SJCRH30 (cell line): Measurements from ENCODE around the gene ALX3. TPM values are rescaled to one million over a fixed set of nuclear protein-coding genes. Genes with fewer than 3 reads are reported as not detected.
A peak's percentile ranks its signal among the peaks of the same experiment; 100 is the strongest.

ENCODE experiments used
- DNase-seq, 2 experiments: peaks; one replicate each; pipeline ENCODE4 v3.0.0-alpha.2; 2015 to 2020
- H3K27ac ChIP-seq: fragments of 250-450 bp; sonication (Bioruptor Pico); 2 replicates; pipeline ENCODE4 v1.5.1; 2020; ENCODE audit warnings: mild to moderate bottlenecking, moderate library complexity
- H3K27me3 ChIP-seq: fragments of 250-450 bp; sonication (Bioruptor Pico); 2 replicates; pipeline ENCODE4 v1.5.1; 2020; ENCODE audit warnings: mild to moderate bottlenecking, moderate library complexity
- H3K36me3 ChIP-seq: fragments of 250-450 bp; sonication (Bioruptor Pico); 2 replicates; pipeline ENCODE4 v1.5.1; 2020; ENCODE audit warnings: mild to moderate bottlenecking, moderate library complexity
- H3K4me1 ChIP-seq: fragments of 250-450 bp; sonication (Bioruptor Pico); 2 replicates; pipeline ENCODE4 v1.5.1; 2020; ENCODE audit warnings: mild to moderate bottlenecking, moderate library complexity
- H3K4me3 ChIP-seq: fragments of 250-450 bp; sonication (Bioruptor Pico); 2 replicates; pipeline ENCODE4 v1.5.1; 2020; ENCODE audit warnings: mild to moderate bottlenecking, moderate library complexity
- H3K9me3 ChIP-seq: fragments of 250-450 bp; sonication (Bioruptor Pico); replicated peaks from 2 replicates; pipeline ENCODE4 v1.5.1; 2020; ENCODE audit warnings: mild to moderate bottlenecking, moderate library complexity
- total RNA-seq: library from RNA; depleted of rRNA; stranded (reverse); fragments of >200 nt; shearing (Covaris generic); gene quantifications from 2 replicates; pipeline ENCODE4 v1.2.3, GENCODE V29; 2014; rRNA removed

Gene ALX3
- total RNA-seq = not detected in 2 replicates

DNA sequence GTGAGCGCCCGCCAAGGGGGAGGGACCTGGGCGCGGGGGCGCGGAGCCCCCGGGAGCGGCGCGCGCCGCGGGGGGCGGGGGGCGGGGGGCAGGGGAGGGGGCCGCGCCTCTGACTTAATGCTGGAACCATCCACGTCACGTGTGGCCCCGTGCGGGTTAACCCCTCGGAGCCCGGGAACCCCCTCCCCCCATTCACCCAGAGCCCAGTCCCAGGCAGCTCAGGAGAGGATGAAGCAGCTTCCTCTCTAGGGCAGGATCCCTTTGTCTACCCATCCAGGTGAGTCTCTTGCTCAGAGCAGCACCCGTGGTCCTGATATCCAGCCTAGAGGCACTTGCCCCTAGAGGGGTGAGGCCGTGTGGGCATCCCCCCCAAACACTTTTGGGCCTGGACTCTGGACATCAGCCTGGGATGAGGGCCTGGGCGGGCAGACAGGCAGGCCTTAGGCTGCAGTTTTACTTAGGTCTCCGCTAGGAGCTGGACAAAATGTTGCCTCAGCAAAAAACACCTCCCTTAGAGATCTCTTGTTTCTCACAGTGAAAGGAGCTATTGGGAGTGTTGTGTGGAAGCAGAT is at the start of gene ALX3:
ALX3 (minus strand) TSS at position 2 of the 572 bp plus-strand sequence. CDS start 60 bp downstream, outside the sequence.
- Histone ChIP-seq H3K36me3 (no peaks in the 10 kb centered on the region), H3K27me3 (0 out of 2 replicates have a peak, but pooled peaks cover 3% of the 10 kb centered on the region), H3K4me1 (no peaks in the 10 kb centered on the region), H3K27ac (no peak within 1 kb of the TSS), H3K4me3 (no peak within 1 kb of the TSS), H3K9me3 (no peaks in the 10 kb centered on the region)
- DNase-seq = no peak

DNA sequence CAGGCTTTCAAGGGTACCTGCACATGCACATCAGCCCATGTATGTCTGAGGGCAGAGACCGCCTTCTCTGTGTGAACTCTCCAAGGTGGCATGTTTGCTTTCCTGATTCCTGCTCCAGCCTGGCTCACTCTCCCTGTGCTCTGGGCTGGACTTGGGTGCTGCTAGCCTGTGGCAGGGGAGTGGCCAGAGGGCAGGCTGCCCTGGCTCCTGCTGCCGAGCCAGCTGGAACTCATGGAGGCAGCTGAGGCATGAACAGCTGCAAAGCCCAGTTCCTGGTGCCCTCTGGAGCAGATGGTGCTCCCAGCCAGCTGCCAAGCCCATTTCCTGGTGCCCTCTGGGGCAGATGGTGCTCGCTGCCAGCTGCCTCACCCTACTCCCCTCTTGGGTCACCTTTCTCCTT is 49.4 kb upstream of the ALX3 start:
- H3K4me3 ChIP-seq = no peak overlapping the region
- 0 out of 2 replicates have a peak, but pooled peaks cover 3% of the 10 kb centered on the region for H3K27me3 ChIP-seq
- DNase-seq = no peak
- no peaks in the 10 kb centered on the region for H3K9me3 ChIP-seq
- no peaks in the 10 kb centered on the region for H3K4me1 ChIP-seq
- H3K36me3 ChIP-seq = no peaks in the 10 kb centered on the region
- no peak overlapping the region for H3K27ac ChIP-seq

DNA sequence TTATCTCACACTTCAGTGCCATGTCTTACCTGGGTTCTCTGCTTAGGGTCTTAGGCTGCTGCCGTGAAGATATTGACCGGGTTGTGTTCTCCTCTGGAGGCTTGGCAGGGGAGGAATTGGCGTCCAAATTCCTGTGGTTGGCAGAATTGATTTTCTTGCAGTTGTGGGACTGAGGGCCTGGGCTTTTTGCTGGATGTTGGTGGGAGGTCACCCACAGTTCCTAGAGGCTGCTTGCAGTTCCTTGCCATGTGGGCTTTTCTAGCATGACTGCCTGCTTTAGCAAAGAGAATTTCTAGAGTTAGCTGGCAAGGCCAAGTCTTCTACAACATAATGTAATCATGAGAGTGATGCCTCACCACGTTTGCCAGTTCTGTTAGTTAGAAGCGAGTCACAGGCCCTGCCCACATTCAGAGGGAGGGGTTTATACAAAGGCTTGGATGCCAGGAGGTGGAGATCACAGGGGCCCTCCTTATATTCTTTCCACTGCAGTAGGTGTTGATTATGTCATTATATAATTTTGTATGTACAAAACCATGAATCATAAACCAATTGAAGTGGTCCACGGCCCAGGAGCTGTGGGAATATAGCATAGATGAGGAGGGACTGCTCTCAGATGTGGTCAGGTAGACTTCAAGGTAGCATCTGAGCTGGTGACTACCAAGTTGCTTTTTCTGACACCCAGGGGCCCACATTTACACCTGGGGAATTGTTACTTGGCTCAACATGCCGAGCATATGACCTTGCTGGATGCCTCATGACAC is 48.3 kb upstream of the ALX3 start:
- 0 out of 2 replicates have a peak, but pooled peaks cover 3% of the 10 kb centered on the region for H3K27me3 ChIP-seq

DNA sequence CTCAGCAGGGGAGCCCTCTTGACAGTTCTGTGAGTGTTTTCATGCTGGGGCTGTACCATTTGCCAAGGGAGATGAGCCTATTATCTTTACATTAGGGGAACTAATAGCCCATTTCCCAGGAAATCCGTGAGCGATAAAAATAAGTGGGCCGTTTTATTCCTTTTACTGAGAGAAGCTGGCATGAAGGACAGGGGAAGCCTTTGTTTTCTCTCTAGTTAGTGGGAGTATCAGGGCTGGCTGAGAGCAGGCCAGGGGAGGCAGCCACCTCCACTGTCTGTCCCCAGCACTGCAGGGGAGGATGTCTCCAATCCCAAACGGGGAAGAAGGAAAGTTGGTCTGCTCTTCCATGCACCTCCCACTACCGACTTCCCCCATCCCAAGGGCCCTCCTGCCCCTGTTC is 44.3 kb upstream of the ALX3 start:
- DNase-seq = no peak
- Histone ChIP-seq H3K9me3 (no peaks in the 10 kb centered on the region), H3K27ac (no peak overlapping the region), H3K4me1 (no peaks in the 10 kb centered on the region), H3K36me3 (no peaks in the 10 kb centered on the region), H3K4me3 (no peak overlapping the region), H3K27me3 (peaks cover 6% of the 10 kb centered on the region; the same call in 1 of the 2 replicates)

More for the DNA sequence above, 48.3 kb upstream of the ALX3 start:
- Histone ChIP-seq H3K4me1 (no peaks in the 10 kb centered on the region), H3K9me3 (no peaks in the 10 kb centered on the region), H3K4me3 (no peak overlapping the region), H3K36me3 (no peaks in the 10 kb centered on the region), H3K27ac (no peak overlapping the region)
- DNase-seq = no peak

DNA sequence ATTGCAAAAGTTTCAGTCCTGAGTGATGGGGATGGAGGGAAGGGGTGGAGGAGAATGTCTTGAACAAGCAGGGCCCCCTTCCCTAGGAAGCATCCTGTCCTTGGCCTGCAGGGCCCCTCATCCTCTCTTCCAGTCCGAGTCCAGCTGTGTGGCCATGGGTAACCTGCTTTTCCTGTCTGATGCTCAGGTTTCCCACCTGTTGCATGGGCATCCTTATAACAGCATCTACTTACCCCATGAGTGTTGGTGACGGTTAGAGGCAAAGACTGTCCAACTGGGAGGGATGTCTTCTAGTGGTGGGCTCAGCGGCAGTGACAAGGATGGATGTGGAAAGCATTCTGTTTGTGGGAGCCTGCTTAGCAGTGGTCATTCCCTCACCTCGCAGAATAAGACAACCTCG is 43.7 kb upstream of the ALX3 start:
- no peaks in the 10 kb centered on the region for H3K9me3 ChIP-seq
- no peak overlapping the region for H3K27ac ChIP-seq
- H3K4me3 ChIP-seq = no peak overlapping the region
- H3K4me1 ChIP-seq = no peaks in the 10 kb centered on the region
- H3K27me3 ChIP-seq = peaks cover 6% of the 10 kb centered on the region; the same call in 1 of the 2 replicates
- no peak for DNase-seq
- no peaks in the 10 kb centered on the region for H3K36me3 ChIP-seq

DNA sequence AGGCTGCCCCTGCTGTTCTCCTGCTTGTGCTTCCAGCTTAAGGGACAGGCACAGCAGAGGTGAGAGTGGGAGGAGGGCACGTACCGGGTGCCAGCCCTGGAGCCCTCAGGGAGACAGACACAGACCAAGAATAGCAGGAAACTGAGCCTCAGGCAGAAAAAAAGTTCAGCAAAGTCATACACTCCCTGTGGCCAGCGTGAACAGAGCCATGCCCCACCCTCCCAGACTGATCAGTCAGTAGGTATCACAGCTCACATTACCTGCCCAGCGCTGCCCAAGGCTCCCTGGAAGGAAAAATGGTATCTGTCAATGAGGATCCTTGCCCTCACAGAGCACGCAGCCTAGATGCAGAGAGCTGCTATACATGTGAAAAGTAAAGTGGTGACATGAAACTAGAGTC is 43.1 kb upstream of the ALX3 start:
- Histone ChIP-seq H3K36me3 (no peaks in the 10 kb centered on the region), H3K27ac (no peak overlapping the region), H3K4me1 (no peaks in the 10 kb centered on the region), H3K4me3 (no peak overlapping the region), H3K9me3 (no peaks in the 10 kb centered on the region), H3K27me3 (peaks cover 13% of the 10 kb centered on the region; the same call in 1 of the 2 replicates)
- DNase-seq = no peak

DNA sequence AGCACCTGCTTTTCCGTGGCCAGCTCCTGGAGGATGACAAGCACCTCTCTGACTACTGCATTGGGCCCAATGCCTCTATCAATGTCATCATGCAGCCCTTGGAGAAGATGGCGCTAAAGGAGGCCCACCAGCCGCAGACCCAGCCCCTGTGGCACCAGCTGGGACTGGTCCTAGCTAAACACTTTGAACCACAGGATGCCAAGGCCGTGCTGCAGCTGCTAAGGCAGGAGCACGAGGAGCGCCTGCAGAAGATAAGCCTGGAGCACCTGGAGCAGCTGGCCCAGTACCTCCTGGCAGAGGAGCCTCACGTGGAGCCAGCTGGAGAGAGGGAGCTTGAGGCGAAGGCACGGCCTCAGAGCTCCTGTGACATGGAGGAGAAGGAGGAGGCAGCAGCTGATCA is 42.2 kb upstream of the ALX3 start:
- Histone ChIP-seq H3K27ac (no peak overlapping the region), H3K4me3 (no peak overlapping the region), H3K27me3 (peaks cover 12% of the 10 kb centered on the region; the same call in 1 of the 2 replicates), H3K4me1 (no peaks in the 10 kb centered on the region), H3K36me3 (no peaks in the 10 kb centered on the region), H3K9me3 (no peaks in the 10 kb centered on the region)
- DNase-seq = no peak

DNA sequence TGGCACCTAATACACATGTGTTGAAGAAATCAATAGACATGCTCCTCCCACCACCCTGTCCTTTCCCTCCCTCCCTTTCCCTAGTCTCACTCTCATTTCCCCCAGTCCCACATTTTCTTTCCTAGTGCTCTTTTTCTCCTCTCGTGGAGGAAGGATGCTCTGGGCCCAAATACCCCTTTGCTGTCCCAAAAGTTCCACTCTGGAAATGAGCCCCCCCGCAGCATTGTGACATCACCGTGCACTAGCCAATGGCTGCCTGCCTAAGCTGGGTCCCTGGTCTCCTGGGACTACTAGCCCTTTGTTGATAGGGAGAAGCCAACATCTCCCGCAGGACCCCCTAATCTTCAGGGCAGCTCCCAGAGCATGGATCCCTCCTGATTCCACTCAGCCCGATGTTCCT is 41.7 kb upstream of the ALX3 start, which contains the start of gene UBL4B:
UBL4B (plus strand) TSS at position 301 of the 400 bp plus-strand sequence; CDS start at position 393, 92 bp downstream.
- no peaks in the 10 kb centered on the region for H3K9me3 ChIP-seq
- H3K36me3 ChIP-seq = no peaks in the 10 kb centered on the region
- peaks cover 10% of the 10 kb centered on the region; the same call in 1 of the 2 replicates for H3K27me3 ChIP-seq
- H3K27ac ChIP-seq = no peak within 1 kb of the TSS
- no peak within 1 kb of the TSS for H3K4me3 ChIP-seq
- DNase-seq = no peak
- H3K4me1 ChIP-seq = no peaks in the 10 kb centered on the region

DNA sequence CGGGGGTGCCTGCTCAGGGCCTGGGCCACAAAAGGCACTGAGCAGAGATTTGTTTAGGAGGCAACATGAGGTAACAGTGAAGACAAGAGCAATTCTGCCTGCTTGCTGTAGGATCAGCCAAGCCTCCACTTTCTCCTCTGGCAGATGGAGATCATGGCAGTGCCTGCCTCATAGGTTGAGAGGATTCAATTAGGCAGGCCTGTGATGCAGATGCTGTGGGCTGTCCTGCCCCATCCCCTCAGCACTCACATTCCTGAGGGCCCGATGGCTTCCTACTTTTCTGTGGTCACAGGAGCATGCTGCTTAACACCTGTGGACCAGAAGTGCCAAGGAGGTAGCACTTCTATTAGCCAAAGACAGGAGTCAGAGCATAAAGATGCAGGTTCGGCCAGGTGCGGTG is 40.6 kb upstream of the ALX3 start:
- Histone ChIP-seq H3K27ac (no peak overlapping the region), H3K4me3 (no peak overlapping the region), H3K9me3 (no peaks in the 10 kb centered on the region), H3K27me3 (peaks cover 10% of the 10 kb centered on the region; the same call in 1 of the 2 replicates), H3K36me3 (no peaks in the 10 kb centered on the region), H3K4me1 (no peaks in the 10 kb centered on the region)
- DNase-seq = no peak

DNA sequence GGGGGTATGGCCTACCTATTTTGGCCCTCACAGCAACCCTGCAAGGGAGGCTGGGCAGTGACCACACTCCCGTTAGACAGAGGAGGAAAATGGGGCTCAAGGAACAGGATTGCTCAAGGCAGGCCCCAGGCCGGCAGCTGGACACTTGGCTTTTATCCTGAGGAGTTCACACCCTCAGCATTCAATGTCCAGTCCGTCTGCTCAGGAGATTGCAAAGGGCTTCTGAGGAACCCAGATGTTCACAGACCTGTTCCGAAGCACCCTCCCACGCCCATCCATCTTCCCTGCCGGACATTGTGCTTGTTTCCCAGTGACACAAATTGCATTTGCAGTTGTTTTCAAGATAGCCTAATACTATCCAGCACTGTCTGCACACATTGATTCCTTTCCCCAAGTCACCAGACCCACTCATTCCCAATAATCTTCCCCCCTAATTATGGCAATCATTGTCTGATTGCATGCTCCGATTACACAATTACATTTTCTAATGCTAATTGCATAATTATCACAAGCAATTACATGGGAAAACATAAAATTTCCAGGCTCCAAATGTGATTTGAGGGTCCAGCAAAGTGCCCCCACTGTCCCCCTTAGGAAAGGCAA is 37.5 kb upstream of the ALX3 start:
- Histone ChIP-seq H3K4me3 (no peak overlapping the region), H3K9me3 (no peaks in the 10 kb centered on the region), H3K27ac (no peak overlapping the region), H3K27me3 (peaks cover 10% of the 10 kb centered on the region; the same call in 1 of the 2 replicates), H3K4me1 (no peaks in the 10 kb centered on the region), H3K36me3 (no peaks in the 10 kb centered on the region)
- no peak for DNase-seq

DNA sequence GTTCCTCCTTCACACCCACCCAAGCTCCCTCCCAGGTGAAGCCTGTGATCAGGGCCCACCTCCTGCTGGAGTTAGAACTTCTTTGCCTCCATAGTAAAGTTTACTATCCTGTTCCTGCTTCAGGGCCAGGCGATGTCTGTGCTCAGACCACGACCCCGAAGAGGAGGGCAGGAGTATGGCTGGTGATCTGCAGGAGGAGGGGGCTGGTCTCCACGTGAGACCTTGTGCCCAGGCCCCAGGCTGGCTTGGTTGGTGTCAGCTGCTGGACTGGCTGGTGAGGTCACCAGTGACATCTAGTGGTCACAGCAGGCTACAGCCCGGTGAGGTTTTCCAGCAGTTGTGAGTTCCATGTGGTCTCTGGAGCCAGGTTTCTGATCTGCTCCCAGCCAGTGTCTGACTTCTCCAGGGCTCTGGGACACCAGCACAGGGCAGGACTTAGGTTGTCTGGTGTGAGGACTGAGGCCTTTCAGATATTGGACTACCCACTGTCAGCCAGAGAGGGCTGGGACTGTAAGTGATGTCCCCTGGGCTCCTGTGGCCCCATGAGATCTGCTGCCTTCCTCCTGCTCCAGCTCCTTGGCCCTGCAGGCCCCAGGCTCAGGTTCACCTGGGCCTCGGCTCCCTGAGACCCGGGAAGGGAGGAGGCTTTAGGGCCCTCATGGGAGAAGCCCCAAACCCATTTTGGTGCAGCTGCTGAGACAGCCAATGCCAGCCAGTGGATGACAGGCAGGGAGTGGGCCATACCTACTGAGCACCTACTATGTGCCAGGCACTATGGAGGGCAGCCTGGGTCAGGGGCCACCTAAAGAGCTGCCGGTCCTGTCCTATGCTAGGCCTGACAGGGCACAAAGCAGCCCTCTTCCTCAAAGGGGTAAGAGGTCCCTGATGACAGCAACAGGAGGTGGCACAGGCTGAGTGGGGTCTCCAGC is 35.8 kb upstream of the ALX3 start:
- no peaks in the 10 kb centered on the region for H3K36me3 ChIP-seq
- H3K9me3 ChIP-seq = no peaks in the 10 kb centered on the region
- H3K4me1 ChIP-seq = no peaks in the 10 kb centered on the region
- H3K27ac ChIP-seq = no peak overlapping the region
- H3K4me3 ChIP-seq = no peak overlapping the region
- peak; percentile 62 to 80 for DNase-seq
- 0 out of 2 replicates have a peak, but pooled peaks cover 10% of the 10 kb centered on the region for H3K27me3 ChIP-seq

DNA sequence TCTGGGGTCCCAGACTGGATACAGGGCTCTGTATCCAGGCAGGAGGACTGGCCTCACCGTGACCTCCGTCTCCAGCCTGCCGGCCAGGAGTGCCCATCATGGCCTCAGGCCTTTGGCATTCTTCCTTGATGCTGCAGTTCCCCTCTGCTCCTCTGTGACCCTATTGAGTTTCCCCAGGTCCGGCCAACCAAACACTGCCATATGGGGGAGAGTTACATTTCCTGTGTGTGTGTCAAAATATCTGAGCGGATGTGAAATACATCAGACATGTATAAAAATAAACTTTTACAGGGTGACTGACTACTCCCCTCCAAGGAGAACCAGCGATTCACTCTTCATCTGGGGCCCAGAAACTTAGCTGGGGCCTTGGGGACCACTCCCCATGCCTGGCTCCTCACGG is 31.6 kb upstream of the ALX3 start:
- Histone ChIP-seq H3K4me1 (no peaks in the 10 kb centered on the region), H3K9me3 (no peaks in the 10 kb centered on the region), H3K27me3 (peaks cover 3% of the 10 kb centered on the region; the same call in 1 of the 2 replicates), H3K27ac (no peak overlapping the region), H3K4me3 (no peak overlapping the region), H3K36me3 (no peaks in the 10 kb centered on the region)
- DNase-seq = no peak

DNA sequence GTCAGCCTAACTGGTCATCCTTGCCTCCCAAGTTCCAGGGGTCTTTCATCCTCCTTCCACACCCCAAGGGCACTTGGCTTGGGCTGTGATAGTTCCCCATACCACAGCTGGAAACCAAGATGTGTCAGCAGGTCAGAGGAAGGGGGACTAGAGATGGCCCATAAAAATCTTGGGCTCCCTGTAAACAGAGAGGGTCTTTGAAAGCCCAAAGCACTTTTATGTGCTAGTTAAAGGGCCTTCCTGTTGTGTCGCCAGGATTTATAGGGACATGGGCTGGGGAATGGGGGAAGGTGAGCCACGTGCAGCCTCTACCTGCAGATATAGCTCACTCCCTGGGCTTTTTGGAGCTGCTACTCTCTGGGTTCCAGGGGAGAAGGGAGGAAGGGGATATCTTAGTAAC is 29.9 kb upstream of the ALX3 start:
- no peak overlapping the region for H3K4me3 ChIP-seq
- no peaks in the 10 kb centered on the region for H3K36me3 ChIP-seq
- no peak overlapping the region for H3K27ac ChIP-seq
- no peaks in the 10 kb centered on the region for H3K9me3 ChIP-seq
- H3K4me1 ChIP-seq = no peaks in the 10 kb centered on the region
- DNase-seq = no peak
- H3K27me3 ChIP-seq = peaks cover 2% of the 10 kb centered on the region; the same call in 1 of the 2 replicates
